Measurements from ENCODE around the gene EXD1.
"Not testable (repeated sequence)": the region's sequence is repeated elsewhere in the genome, so short reads cannot be mapped to it uniquely, and the experiment has no call there.

The EXD1 gene

GRCh38 chr15:41256577-41257038 lies 26.1 kb upstream of the EXD1 start:
- Histone ChIP-seq H3K27ac (ENCODE audit: low read depth, low read length) (no peak overlapping the region), H3K56ac (ENCODE audit: low read length) (no peak overlapping the region), H3K4ac (ENCODE audit: low read depth, low read length) (no peak overlapping the region), H2BK120ac (ENCODE audit: low read depth, low read length) (no peak overlapping the region), H4K5ac (ENCODE audit: low read length) (no peak overlapping the region), H3K27me3 (ENCODE audit: insufficient read depth, low read length, poor library complexity) (no peaks in the 10 kb centered on the region), H3K4me2 (ENCODE audit: low read length) (no peak overlapping the region), H2BK5ac (ENCODE audit: low read length) (no peak overlapping the region), H3K79me1 (ENCODE audit: low read length) (no peaks in the 10 kb centered on the region), H3K9ac (ENCODE audit: low read length) (no peak overlapping the region), H3K18ac (ENCODE audit: low read length) (no peak overlapping the region), H3K4me1 (ENCODE audit: control insufficient read depth, low read depth, low read length) (no peaks in the 10 kb centered on the region), H3K4me3 (ENCODE audit: low read length) (no peak overlapping the region), H3K23ac (ENCODE audit: low read length) (no peak overlapping the region), H2AK5ac (ENCODE audit: low read length) (no peak overlapping the region), H3K79me2 (ENCODE audit: control insufficient read depth, insufficient read depth, low read length) (no peaks in the 10 kb centered on the region), H2BK15ac (replicated peaks; ENCODE audit: low read depth) (no peak overlapping the region), H3K36me3 (ENCODE audit: control insufficient read depth, insufficient read depth, low read length) (no peaks in the 10 kb centered on the region), H4K8ac (ENCODE audit: low read depth, low read length) (no peak overlapping the region)
- no peak for DNase-seq
- no CpG with 5 or more reads among the region's 5 CpGs for WGBS (ENCODE audit: extremely low coverage, insufficient coverage, low lambda C conversion rate)

GRCh38 chr15:41256103-41256502 lies 25.5 kb upstream of the EXD1 start:
- H3K4me1 ChIP-seq (ENCODE audit: control insufficient read depth, low read depth, low read length): no peaks in the 10 kb centered on the region
- no peaks in the 10 kb centered on the region for H3K27me3 ChIP-seq (ENCODE audit: insufficient read depth, low read length, poor library complexity)
- H3K56ac ChIP-seq (ENCODE audit: low read length): no peak overlapping the region
- H2AK5ac ChIP-seq (ENCODE audit: low read length): no peak overlapping the region
- H2BK5ac ChIP-seq (ENCODE audit: low read length): no peak overlapping the region
- no peak overlapping the region for H3K4me3 ChIP-seq (ENCODE audit: low read length)
- no peak for DNase-seq
- no peak overlapping the region for H3K4ac ChIP-seq (ENCODE audit: low read depth, low read length)
- no CpG with 5 or more reads among the region's 3 CpGs for WGBS (ENCODE audit: extremely low coverage, insufficient coverage, low lambda C conversion rate)
- H4K5ac ChIP-seq (ENCODE audit: low read length): no peak overlapping the region
- no peak overlapping the region for H4K8ac ChIP-seq (ENCODE audit: low read depth, low read length)
- no peak overlapping the region for H3K18ac ChIP-seq (ENCODE audit: low read length)
- no peaks in the 10 kb centered on the region for H3K79me2 ChIP-seq (ENCODE audit: control insufficient read depth, insufficient read depth, low read length)
- H2BK15ac ChIP-seq (replicated peaks; ENCODE audit: low read depth): no peak overlapping the region
- no peak overlapping the region for H3K4me2 ChIP-seq (ENCODE audit: low read length)
- no peaks in the 10 kb centered on the region for H3K36me3 ChIP-seq (ENCODE audit: control insufficient read depth, insufficient read depth, low read length)
- H3K23ac ChIP-seq (ENCODE audit: low read length): no peak overlapping the region
- no peak overlapping the region for H3K27ac ChIP-seq (ENCODE audit: low read depth, low read length)
- no peak overlapping the region for H2BK120ac ChIP-seq (ENCODE audit: low read depth, low read length)
- H3K9ac ChIP-seq (ENCODE audit: low read length): no peak overlapping the region
- H3K79me1 ChIP-seq (ENCODE audit: low read length): no peaks in the 10 kb centered on the region

- no peak overlapping the region for H3K23ac ChIP-seq (ENCODE audit: low read length)
- no peak overlapping the region for H4K8ac ChIP-seq (ENCODE audit: low read depth, low read length)
- H3K79me1 ChIP-seq (ENCODE audit: low read length): no peaks in the 10 kb centered on the region
- H3K79me2 ChIP-seq (ENCODE audit: control insufficient read depth, insufficient read depth, low read length): no peaks in the 10 kb centered on the region
- no peak overlapping the region for H3K4me3 ChIP-seq (ENCODE audit: low read length)
- H3K4me1 ChIP-seq (ENCODE audit: control insufficient read depth, low read depth, low read length): no peaks in the 10 kb centered on the region
- H3K4ac ChIP-seq (ENCODE audit: low read depth, low read length): no peak overlapping the region
- H3K18ac ChIP-seq (ENCODE audit: low read length): no peak overlapping the region
- H3K4me2 ChIP-seq (ENCODE audit: low read length): no peak overlapping the region
- H3K36me3 ChIP-seq (ENCODE audit: control insufficient read depth, insufficient read depth, low read length): no peaks in the 10 kb centered on the region
- WGBS (ENCODE audit: extremely low coverage, insufficient coverage, low lambda C conversion rate): no CpG with 5 or more reads among the region's 4 CpGs
- no peak overlapping the region for H2BK5ac ChIP-seq (ENCODE audit: low read length)
- H3K9ac ChIP-seq (ENCODE audit: low read length): no peak overlapping the region
- no peak overlapping the region for H2BK120ac ChIP-seq (ENCODE audit: low read depth, low read length)
- H3K56ac ChIP-seq (ENCODE audit: low read length): no peak overlapping the region
- no peak overlapping the region for H3K27ac ChIP-seq (ENCODE audit: low read depth, low read length)
- no peak overlapping the region for H2BK15ac ChIP-seq (replicated peaks; ENCODE audit: low read depth)
- H4K5ac ChIP-seq (ENCODE audit: low read length): no peak overlapping the region
- no peaks in the 10 kb centered on the region for H3K27me3 ChIP-seq (ENCODE audit: insufficient read depth, low read length, poor library complexity)
- no peak for DNase-seq
- H2AK5ac ChIP-seq (ENCODE audit: low read length): no peak overlapping the region
Observed at GRCh38 chr15:41254560-41254959, 24.0 kb upstream of the EXD1 start.

GRCh38 chr15:41251411-41251810 lies 20.9 kb upstream of the EXD1 start:
- Histone ChIP-seq H2AK5ac (ENCODE audit: low read length) (no peak overlapping the region), H3K27ac (ENCODE audit: low read depth, low read length) (no peak overlapping the region), H2BK15ac (replicated peaks; ENCODE audit: low read depth) (no peak overlapping the region), H2BK5ac (ENCODE audit: low read length) (no peak overlapping the region), H3K4ac (ENCODE audit: low read depth, low read length) (no peak overlapping the region), H3K4me2 (ENCODE audit: low read length) (no peak overlapping the region), H3K9ac (ENCODE audit: low read length) (no peak overlapping the region), H3K27me3 (ENCODE audit: insufficient read depth, low read length, poor library complexity) (no peaks in the 10 kb centered on the region), H3K4me3 (ENCODE audit: low read length) (no peak overlapping the region), H3K18ac (ENCODE audit: low read length) (no peak overlapping the region), H3K79me1 (ENCODE audit: low read length) (no peaks in the 10 kb centered on the region), H4K5ac (ENCODE audit: low read length) (no peak overlapping the region), H4K8ac (ENCODE audit: low read depth, low read length) (no peak overlapping the region), H3K79me2 (ENCODE audit: control insufficient read depth, insufficient read depth, low read length) (no peaks in the 10 kb centered on the region), H3K56ac (ENCODE audit: low read length) (no peak overlapping the region), H3K23ac (ENCODE audit: low read length) (no peak overlapping the region), H2BK120ac (ENCODE audit: low read depth, low read length) (no peak overlapping the region), H3K36me3 (ENCODE audit: control insufficient read depth, insufficient read depth, low read length) (no peaks in the 10 kb centered on the region), H3K4me1 (ENCODE audit: control insufficient read depth, low read depth, low read length) (no peaks in the 10 kb centered on the region)
- DNase-seq: no peak
- WGBS (ENCODE audit: extremely low coverage, insufficient coverage, low lambda C conversion rate): no CpG with 5 or more reads among the region's 5 CpGs

- H3K9ac ChIP-seq (ENCODE audit: low read length); H3K79me2 ChIP-seq (ENCODE audit: control insufficient read depth, insufficient read depth, low read length); DNase-seq; H3K79me1 ChIP-seq (ENCODE audit: low read length); H3K36me3 ChIP-seq (ENCODE audit: control insufficient read depth, insufficient read depth, low read length); H3K4ac ChIP-seq (ENCODE audit: low read depth, low read length); H4K8ac ChIP-seq (ENCODE audit: low read depth, low read length); H3K23ac ChIP-seq (ENCODE audit: low read length); H3K4me2 ChIP-seq (ENCODE audit: low read length); H2BK5ac ChIP-seq (ENCODE audit: low read length); H3K18ac ChIP-seq (ENCODE audit: low read length); H4K5ac ChIP-seq (ENCODE audit: low read length); H3K4me1 ChIP-seq (ENCODE audit: control insufficient read depth, low read depth, low read length); H3K27me3 ChIP-seq (ENCODE audit: insufficient read depth, low read length, poor library complexity); H3K56ac ChIP-seq (ENCODE audit: low read length); H3K27ac ChIP-seq (ENCODE audit: low read depth, low read length); H2BK15ac ChIP-seq (replicated peaks; ENCODE audit: low read depth); H3K4me3 ChIP-seq (ENCODE audit: low read length); H2BK120ac ChIP-seq (ENCODE audit: low read depth, low read length); H2AK5ac ChIP-seq (ENCODE audit: low read length): not testable (repeated sequence)
- no CpG with 5 or more reads among the region's 8 CpGs for WGBS (ENCODE audit: extremely low coverage, insufficient coverage, low lambda C conversion rate)
Observed at GRCh38 chr15:41250745-41251144, 20.2 kb upstream of the EXD1 start.

GRCh38 chr15:41241221-41241964 lies 10.8 kb upstream of the EXD1 start:
- no peaks in the 10 kb centered on the region for H3K4me1 ChIP-seq (ENCODE audit: control insufficient read depth, low read depth, low read length)
- no peak overlapping the region for H3K4ac ChIP-seq (ENCODE audit: low read depth, low read length)
- no peak overlapping the region for H2BK15ac ChIP-seq (replicated peaks; ENCODE audit: low read depth)
- WGBS (ENCODE audit: extremely low coverage, insufficient coverage, low lambda C conversion rate): no CpG with 5 or more reads among the region's 6 CpGs
- no peak for DNase-seq
- no peaks in the 10 kb centered on the region for H3K27me3 ChIP-seq (ENCODE audit: insufficient read depth, low read length, poor library complexity)
- no peak overlapping the region for H3K23ac ChIP-seq (ENCODE audit: low read length)
- no peak overlapping the region for H4K8ac ChIP-seq (ENCODE audit: low read depth, low read length)
- H4K5ac ChIP-seq (ENCODE audit: low read length): no peak overlapping the region
- H3K36me3 ChIP-seq (ENCODE audit: control insufficient read depth, insufficient read depth, low read length): peaks cover 4% of the 10 kb centered on the region
- H2AK5ac ChIP-seq (ENCODE audit: low read length): no peak overlapping the region
- no peak overlapping the region for H3K18ac ChIP-seq (ENCODE audit: low read length)
- H3K4me3 ChIP-seq (ENCODE audit: low read length): no peak overlapping the region
- H2BK120ac ChIP-seq (ENCODE audit: low read depth, low read length): no peak overlapping the region
- no peak overlapping the region for H3K27ac ChIP-seq (ENCODE audit: low read depth, low read length)
- no peak overlapping the region for H3K56ac ChIP-seq (ENCODE audit: low read length)
- no peak overlapping the region for H3K4me2 ChIP-seq (ENCODE audit: low read length)
- no peak overlapping the region for H3K9ac ChIP-seq (ENCODE audit: low read length)
- H3K79me2 ChIP-seq (ENCODE audit: control insufficient read depth, insufficient read depth, low read length): no peaks in the 10 kb centered on the region
- H2BK5ac ChIP-seq (ENCODE audit: low read length): no peak overlapping the region
- H3K79me1 ChIP-seq (ENCODE audit: low read length): no peaks in the 10 kb centered on the region

All from mesendoderm (in vitro differentiated cells).